ENCODE measurements around the gene NUDCD3.

The NUDCD3 gene

DNA sequence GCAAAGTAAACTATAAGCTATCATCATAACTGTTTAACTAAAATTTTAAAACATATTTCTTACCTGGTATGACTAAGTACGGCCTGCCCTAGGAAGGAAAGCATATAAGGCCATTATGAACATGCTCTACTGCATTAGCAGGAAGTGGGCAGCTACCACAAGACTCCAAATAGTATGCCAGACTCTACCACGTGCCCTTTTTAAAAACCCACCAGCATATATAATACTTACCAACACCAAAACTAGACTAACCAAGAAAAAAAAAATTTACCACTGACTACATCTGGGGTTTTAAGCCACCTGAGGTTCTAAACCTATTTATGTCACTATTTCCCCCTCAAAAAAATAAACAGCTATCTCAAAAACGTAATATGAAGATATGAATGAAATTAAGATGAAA lies 30.1 kb downstream of the NUDCD3 start:
- Histone ChIP-seq H3K4me3 (ENCODE audit: low read depth, low read length) (no peak overlapping the region), H3K27ac (no peak overlapping the region), H3K27me3 (replicated peaks) (no peaks in the 10 kb centered on the region), H3K36me3 (replicated peaks) (no peaks in the 10 kb centered on the region)
- DNase-seq = no peak
- in situ Hi-C loops (cut with HindIII; ENCODE audit: low pct_ligation_motif_present, low sequenced_read_pairs) = no loop called here
- no peak for TF ChIP-seq CTCF (IDR thresholded peaks at IDR 0.05; ENCODE audit: low read depth, low read length, missing control alignments)

GRCh38 chr7:44455155-44455554 lies 35.3 kb downstream of the NUDCD3 start:
- Histone ChIP-seq H3K36me3 (replicated peaks) (no peaks in the 10 kb centered on the region), H3K27me3 (replicated peaks) (no peaks in the 10 kb centered on the region), H3K4me3 (ENCODE audit: low read depth, low read length) (no peak overlapping the region), H3K27ac (no peak overlapping the region)
- TF ChIP-seq CTCF (IDR thresholded peaks at IDR 0.05; ENCODE audit: low read depth, low read length, missing control alignments) = no peak
- DNase-seq = no peak
- in situ Hi-C loops (cut with HindIII; ENCODE audit: low pct_ligation_motif_present, low sequenced_read_pairs) = no loop called here

DNA sequence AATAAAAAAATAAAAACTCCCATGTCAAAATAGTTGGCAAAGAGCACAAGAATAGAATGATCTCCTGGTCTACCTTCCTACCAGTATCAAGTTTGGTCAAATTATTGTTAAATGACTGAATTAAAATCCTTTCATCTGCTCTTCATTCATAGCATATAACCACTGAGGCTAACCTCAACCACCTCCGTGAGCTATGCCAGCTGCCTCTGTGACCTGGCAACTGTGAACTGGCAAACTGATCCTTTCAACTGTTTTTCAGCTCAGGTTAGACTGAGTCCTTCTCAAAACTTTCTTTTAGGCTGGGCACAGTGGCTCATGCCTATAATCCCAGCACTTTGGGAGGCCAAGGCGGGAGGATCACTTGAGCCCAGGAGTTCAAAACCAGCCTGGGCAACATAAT lies 36.1 kb downstream of the NUDCD3 start:
- Histone ChIP-seq H3K27me3 (replicated peaks) (no peaks in the 10 kb centered on the region), H3K27ac (no peak overlapping the region), H3K36me3 (replicated peaks) (no peaks in the 10 kb centered on the region), H3K4me3 (ENCODE audit: low read depth, low read length) (no peak overlapping the region)
- no peak for TF ChIP-seq CTCF (IDR thresholded peaks at IDR 0.05; ENCODE audit: low read depth, low read length, missing control alignments)
- in situ Hi-C loops (cut with HindIII; ENCODE audit: low pct_ligation_motif_present, low sequenced_read_pairs) = no loop called here
- no peak for DNase-seq

DNA sequence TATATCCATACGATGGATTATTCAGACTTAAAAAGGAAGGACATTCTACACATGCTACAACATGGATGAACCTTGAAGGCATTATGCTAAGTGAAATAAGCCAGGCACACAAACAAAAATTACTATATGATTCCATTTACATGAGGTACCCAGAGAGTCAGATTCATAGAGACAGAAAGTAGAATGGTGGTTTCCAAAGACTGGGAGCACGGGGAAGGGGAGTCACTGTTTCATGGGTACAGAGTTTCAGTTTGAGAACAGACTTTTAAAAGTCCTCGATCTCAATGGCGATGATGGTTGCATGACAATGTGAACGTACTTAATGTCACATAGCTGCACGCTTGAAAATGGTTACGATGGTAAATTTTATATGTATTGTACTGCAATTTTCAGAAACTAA lies 39.3 kb downstream of the NUDCD3 start:
- in situ Hi-C loops (cut with HindIII; ENCODE audit: low pct_ligation_motif_present, low sequenced_read_pairs) = no loop called here
- Histone ChIP-seq H3K36me3 (replicated peaks) (no peaks in the 10 kb centered on the region), H3K27me3 (replicated peaks) (no peaks in the 10 kb centered on the region), H3K27ac (no peak overlapping the region), H3K4me3 (ENCODE audit: low read depth, low read length) (no peak overlapping the region)
- no peak for TF ChIP-seq CTCF (IDR thresholded peaks at IDR 0.05; ENCODE audit: low read depth, low read length, missing control alignments)
- no peak for DNase-seq

DNA sequence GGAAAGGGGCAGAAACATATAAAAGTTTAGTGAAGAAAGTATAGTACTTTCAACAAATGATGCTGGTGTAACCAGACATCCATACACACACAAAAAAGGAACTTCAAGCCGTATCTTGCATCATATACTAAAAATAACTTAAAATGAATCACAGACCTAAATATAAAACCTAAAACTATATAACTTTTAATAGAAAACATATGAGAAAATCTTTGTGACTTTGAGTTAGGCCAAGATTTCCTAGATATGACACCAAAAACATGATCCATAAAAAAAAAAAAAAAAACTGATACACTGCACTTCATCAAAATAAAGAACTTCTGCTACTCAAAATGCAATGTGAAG lies 40.9 kb downstream of the NUDCD3 start:
- H3K27ac ChIP-seq = no peak overlapping the region
- in situ Hi-C loops (cut with HindIII; ENCODE audit: low pct_ligation_motif_present, low sequenced_read_pairs) = no loop called here
- DNase-seq = no peak
- H3K27me3 ChIP-seq (replicated peaks) = no peaks in the 10 kb centered on the region
- H3K4me3 ChIP-seq (ENCODE audit: low read depth, low read length) = no peak overlapping the region
- no peak for TF ChIP-seq CTCF (IDR thresholded peaks at IDR 0.05; ENCODE audit: low read depth, low read length, missing control alignments)
- no peaks in the 10 kb centered on the region for H3K36me3 ChIP-seq (replicated peaks)

GRCh38 chr7:44448922-44449583 lies 41.4 kb downstream of the NUDCD3 start:
- in situ Hi-C loops (cut with HindIII; ENCODE audit: low pct_ligation_motif_present, low sequenced_read_pairs) = no loop called here
- no peaks in the 10 kb centered on the region for H3K36me3 ChIP-seq (replicated peaks)

More at GRCh38 chr7:44448922-44449583, 41.4 kb downstream of the NUDCD3 start:
- Histone ChIP-seq H3K27ac (no peak overlapping the region), H3K4me3 (ENCODE audit: low read depth, low read length) (no peak overlapping the region), H3K27me3 (replicated peaks) (no peaks in the 10 kb centered on the region)
- no peak for TF ChIP-seq CTCF (IDR thresholded peaks at IDR 0.05; ENCODE audit: low read depth, low read length, missing control alignments)
- no peak for DNase-seq
